GM19328 (cell line): ENCODE results near the gene LIPC.
A peak's percentile ranks its signal among the peaks of the same experiment; 100 is the strongest.

ENCODE experiments used
- ATAC-seq: cut with Tn5 transposase; IDR thresholded peaks from one replicate; pipeline ENCODE4 v1.9.1; 2021; ENCODE audit warnings: mild to moderate bottlenecking, moderate library complexity; ENCODE audit not compliant: unreplicated experiment

Gene LIPC

GRCh38 chr15:58512522-58512921 lies 80.7 kb downstream of the LIPC start:
- no peak for ATAC-seq

DNA sequence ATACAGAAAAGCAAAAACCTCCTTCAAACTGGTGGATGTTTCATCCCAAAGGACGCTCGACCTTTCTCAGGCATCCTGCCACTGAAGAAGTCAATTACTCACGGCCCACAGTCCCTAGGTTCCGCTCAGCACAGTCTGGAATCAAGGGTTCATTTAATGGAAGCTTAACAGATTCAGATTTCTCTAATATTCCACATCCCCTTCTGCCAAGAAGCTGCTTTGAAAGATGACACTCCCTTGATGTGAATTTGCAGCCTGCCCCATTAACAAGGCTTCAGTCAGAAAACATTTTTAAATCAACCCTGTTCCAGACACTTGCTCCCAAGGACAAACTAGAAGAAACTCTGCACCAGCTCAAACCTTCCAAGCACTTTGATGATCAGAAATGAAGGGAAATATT lies 81.2 kb downstream of the LIPC start:
- no peak for ATAC-seq

DNA sequence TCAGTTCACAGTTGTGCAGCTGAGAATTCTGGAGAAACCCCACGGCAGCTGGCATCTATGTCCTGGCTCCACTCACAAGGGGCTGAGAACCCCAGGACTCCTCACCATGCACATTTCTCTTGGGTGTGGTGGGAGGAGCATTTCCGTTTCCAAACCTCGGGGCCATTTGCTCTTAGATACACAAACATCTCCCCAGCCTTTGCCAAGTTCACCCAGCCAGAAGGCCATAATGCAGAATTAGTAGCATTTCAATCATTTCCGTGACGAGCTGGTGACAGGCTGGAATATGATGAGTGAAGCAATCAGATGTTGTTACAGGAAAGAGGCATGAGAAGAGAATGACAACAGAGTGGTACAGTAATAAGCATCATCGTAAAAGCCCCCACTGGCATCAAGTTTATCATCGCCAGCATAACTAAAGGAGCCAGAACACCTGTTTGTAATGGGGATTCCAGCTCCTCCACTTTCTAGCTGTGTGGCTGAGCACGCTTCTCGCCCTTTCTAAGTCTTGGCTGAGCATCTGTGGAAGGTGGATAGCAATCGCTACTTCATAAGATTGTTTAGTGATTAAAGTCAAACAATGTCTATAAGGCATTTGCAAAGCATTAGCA lies 82.0 kb downstream of the LIPC start:
- no peak for ATAC-seq

GRCh38 chr15:58515807-58516206 lies 84.0 kb downstream of the LIPC start:
- ATAC-seq, result no peak

GRCh38 chr15:58517252-58517681 lies 85.5 kb downstream of the LIPC start:
- ATAC-seq, result no peak

DNA sequence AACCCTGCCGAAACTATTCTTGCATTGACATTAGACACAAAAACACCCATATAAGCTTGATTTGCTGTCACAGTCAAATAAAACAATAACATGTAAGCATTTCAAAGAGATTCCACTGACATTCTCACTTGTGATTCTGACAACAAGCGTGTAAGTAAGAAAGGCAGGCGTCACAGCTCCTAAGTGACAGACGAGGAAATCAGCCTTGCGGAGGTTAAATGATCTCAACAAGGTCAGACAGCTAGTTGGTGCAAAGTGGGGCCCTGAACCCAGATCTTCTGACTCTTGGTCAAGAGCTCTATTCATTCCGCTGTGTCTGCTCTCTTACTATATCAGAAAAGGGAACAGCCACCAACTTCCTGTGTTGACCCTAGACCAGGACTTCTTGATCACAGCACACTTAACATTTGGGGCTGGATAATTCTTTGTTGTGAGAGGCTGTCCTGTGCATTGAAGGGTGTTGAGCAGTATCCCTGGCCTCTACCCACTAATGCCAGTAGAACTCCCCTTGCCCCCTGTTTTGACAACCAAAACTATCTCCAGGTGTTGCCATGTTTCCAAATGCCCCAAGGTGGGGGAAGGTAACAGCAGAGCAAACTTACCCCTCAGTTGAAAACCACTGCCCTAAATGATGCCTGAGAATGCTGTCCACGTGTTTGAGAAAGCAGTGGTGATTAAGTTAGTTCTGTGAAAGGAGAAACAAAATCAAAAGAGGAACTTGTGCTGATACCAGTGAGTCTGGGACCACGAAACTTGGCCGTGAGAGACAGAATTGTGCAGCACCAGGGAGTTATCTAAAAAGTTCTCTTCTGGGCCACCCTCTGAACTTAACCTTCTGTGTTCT lies 86.1 kb downstream of the LIPC start:
- ATAC-seq, result peak; percentile 67

DNA sequence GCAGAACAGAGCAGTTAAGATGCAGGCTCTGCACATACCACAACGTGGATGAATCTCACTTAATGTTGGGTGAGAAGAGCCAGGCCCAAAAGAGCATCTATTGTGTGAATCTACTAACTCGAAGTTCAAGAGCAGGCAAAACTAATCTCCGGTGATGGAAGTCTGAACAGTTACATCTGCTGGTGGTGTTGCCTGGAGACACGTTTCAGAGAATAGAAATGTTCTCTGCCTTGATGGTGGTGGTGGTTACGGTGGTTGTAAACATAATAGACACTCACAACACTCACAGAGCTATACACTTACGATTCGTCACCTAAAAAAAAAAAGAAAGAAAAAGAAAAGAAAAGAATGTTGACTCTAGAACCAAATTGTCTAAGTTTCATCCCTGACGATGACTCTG lies 86.8 kb downstream of the LIPC start:
- ATAC-seq, result peak; percentile 17

DNA sequence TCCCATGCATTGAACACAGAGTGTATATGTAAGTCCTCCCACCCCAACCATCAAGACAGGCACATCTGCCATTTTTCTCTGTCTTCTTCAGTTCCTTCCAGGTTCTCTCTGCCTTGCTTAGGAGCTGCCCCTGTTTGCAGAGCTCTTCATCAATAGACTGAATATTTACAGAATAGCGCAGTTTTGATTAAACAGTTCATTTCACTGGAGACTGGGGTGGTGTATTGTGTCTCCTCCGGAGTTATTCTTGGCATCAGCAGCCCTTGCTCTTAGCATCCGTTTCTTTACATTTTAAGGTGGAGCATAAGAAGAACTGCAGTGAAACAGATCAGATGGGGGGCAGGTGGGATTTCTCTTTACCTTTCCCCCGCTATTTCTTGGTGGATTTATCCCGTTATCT lies 87.7 kb downstream of the LIPC start:
- no peak for ATAC-seq

GRCh38 chr15:58520464-58520863 lies 88.7 kb downstream of the LIPC start:
- no peak for ATAC-seq

DNA sequence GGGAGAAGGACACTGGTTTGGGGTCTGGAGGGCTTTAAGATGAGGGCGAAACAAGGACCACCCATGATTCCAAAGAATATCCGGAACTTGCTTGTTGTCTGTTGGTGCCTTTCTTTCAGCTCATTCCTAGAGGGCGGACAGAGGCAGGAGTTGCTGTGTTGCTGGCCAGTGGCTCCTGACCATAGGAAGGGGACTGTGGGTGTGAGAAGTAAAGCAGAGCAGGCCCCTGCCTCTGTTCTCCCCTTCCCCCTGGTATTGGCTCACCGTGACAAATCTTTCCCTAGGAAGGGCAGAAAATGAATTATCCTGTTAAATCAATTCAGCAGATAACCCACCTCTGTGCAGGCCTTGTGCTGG lies 89.1 kb downstream of the LIPC start:
- ATAC-seq, result no peak

DNA sequence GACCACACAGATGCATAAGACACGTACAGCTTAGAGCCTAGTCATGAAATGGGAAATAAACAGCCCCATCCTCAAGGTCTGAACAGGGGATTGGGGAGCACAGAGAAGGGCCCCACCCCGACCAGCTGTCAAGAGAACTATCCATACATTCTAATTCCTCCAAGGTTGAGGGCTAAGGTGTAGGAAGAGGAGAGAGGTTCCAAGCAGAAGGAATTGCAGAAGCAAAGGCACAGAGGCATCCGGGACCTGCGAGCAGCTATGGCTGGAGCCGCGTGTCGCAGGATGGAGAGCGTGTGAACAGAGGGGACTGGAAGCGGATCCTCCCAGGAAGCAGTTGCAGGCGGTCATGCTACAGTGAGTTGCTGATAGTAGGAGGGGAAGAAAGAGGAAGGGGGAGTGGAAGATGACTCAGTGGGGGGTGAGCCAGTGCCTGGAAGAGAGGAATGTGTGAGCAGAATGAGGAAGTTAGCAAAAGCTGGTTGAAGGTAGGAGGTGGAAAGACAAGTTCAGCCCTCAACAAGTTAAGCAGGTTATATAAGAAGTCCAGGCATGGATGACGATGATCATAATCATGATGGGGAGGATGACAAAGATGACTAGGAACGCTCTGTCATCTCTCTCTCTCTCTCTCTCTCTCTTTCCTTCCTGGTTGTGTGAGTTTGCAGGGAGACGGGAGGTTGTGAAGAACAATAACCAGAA lies 89.7 kb downstream of the LIPC start:
- no peak for ATAC-seq

- ATAC-seq, result no peak
Measured at GRCh38 chr15:58522391-58522790, 90.6 kb downstream of the LIPC start.

DNA sequence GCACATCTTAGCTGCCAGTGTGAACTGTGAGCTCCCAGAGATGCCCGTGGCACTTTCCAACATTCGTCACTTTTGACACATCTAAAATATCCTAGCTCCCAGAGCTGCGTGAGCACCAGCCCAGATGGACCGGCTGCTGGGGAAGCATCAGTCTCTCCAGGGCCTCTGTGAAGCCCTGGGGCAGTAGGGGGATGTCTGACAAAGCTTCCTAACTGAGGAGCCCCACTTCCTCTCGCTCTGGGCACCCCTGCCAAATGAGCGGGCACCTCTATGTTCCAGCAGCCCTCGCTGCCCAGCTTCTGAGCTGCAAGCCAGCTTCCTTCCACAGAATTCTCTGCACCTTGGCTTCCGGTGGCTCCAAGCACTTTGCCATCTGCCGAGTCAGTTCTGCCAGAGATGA lies 91.1 kb downstream of the LIPC start:
- no peak for ATAC-seq

GRCh38 chr15:58523634-58524033 lies 91.8 kb downstream of the LIPC start:
- no peak for ATAC-seq

- ATAC-seq, result no peak
Measured at GRCh38 chr15:58524247-58524646, 92.5 kb downstream of the LIPC start.

DNA sequence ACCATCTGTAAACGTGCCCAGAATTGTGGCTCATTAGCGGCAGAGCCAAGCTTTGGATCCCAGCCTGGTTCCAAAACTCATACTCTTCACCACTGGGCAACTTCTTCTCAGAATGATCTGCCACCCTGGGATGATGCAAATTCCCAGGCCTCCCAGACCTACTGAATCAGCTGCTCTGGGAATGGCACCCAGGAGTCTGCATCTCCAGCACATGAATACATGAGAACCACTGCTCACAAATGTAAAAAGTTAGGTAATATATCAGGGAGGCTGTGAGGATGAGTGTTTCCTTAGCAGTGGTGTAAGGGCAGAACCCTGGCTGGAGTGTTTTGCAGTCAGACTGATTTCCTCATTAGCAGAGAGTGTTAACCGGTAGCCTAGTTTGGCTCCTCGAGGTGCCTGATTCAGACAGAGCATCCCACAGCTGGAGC lies 94.2 kb downstream of the LIPC start:
- no peak for ATAC-seq

DNA sequence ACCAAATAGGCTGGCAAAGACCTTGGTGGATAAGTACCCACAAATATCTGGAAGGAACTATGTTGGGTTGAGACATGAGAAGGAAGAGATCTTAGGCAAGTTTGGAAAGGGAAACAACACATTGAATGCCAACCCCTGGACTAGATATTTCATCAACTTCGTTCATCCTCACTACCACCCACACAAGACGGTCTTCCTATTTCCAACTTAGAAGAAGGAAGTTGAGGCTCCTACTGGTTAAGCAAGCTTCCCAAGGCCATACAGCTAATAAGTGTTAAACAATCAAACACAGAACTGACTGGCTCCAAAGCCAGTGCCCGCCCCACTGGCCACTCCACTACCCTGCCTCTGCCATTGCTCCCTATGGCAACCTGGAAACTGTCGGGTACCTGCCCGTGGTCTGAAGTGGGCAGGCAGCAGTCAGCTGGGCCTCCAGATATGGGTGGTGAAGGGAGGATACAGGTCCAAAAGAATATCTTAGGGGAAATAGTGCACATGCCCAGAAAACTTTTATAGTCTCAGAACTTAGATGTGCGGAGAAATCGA lies 94.9 kb downstream of the LIPC start:
- no peak for ATAC-seq

DNA sequence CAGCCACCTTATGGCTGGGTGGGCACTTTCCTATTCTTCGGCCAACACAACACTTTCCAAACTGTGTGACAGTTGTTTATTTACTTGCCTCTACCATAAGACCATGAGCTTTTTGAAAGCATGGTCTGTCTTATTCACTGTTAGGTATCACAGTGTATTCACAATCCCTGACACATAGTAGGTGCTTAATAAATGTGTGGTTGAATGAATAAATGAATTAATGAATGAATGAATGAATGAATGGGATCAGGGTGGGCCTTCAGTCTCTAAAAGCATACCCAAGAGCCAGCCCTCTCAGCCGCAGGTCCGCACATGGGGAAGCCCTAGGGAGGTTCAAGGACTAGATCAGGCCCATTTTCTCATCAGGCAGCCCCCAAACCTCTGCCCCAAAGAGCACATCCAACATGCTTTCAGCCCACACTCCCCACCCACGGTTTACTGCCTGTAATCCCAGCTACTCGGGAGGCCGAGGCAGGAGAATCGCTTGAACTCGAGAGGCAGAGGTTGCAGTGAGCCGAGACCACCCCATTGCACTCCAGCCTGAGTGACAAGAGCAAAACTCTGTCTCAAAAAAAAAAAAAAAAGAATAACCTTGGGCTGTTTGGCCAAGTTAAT lies 95.9 kb downstream of the LIPC start:
- no peak for ATAC-seq

DNA sequence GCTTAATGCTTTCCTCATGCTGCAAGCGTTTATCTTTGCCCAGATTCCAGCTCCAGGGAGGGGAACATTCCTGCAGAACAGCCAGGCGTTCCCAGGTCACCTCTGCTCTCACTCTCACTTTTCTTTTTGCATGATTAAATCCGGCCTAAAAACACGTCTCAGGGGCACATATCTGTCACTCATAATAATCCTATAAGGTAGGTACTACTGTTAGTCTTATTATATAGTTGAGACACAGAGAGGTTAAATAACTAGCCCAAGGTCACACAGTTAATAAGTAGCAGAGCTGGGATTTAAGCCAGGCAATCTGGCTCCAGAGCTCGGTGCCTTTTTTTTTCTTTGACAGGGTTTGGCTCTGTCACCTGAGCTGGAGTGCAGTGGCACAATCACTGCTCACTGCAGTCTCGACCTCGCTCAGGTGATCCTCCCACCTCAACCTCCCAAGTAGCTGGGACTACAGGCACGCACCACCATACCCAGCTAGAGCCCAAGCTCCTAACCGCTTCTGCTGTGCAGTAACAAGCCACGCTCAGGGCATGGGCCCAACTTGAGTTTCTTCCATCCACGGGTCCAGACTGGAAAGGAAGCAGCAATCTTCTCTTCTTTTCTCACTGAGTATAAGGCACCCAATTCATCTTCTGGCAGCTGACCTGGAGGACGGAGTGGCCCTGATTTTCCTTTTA lies 96.5 kb downstream of the LIPC start:
- no peak for ATAC-seq

DNA sequence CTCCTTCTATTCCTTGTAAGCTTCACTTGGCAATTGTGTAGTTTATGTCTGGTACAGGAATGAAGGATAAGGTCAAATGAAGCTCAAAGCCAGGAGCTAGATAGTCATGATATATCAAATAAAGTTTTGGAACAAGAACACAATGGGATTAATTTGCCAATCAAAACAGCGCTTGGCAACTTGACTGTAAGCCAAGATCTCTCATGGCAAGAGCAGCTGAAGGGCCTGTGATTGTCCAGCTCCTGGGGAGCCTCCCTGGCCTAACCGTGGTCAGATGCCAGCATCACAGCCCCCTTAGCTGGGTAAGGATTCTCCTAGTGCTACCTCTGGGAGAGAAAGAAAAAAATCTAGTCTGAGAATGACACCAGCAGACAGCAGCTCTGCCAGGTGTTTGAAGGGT lies 97.2 kb downstream of the LIPC start:
- no peak for ATAC-seq
